GM19455 (cell line): ENCODE measurements around the gene PRAMEF10.
"Not testable (repeated sequence)": the region's sequence is repeated elsewhere in the genome, so short reads cannot be mapped to it uniquely, and the experiment has no call there.

Source experiments
- ATAC-seq: cut with Tn5 transposase; IDR thresholded peaks from one replicate; pipeline ENCODE4 v1.9.1; 2021; ENCODE audit not compliant: unreplicated experiment

Gene PRAMEF10, protein sequence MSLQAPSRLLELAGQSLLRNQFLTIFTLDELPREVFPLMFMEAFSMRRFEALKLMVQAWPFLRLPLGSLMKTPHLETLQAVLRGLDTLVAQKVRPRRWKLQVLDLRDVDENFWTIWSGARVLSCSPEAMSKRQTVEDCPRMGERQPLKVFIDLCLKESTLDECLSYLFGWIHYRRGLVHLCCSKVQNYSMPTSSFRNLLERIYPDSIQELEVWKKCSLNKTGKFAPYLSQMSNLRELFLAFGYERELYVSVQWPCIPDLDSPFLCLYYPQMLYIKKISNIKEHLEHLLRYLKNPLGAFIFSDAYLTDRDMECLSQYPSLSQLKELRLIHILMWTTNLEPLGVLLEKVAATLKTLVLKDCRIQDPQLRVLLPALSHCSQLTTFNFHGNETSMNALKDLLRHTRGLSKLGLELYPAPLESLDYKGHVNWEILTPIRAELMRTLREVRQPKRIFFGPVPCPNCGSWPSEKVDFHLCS

DNA sequence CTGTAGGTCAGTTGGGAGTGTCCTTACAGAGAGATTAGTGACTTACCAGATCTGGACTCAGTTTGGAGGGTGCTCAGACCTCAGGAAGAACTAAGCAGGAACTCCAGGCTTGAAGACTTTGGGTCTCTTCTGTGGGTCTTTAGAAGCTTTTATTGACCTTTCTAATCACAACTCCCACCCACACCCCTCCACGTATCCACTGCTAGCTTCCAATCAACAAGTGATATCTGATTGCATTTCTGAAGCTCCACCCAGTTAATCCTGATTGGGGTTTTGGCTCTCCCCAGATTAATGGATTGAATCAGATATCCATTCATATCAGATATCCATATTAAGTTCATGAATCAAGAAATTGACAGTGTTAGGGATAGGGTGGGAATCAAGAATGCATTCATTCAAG lies at the start of gene PRAMEF10:
Gene PRAMEF10 (minus strand): TSS at position 101 of the 400 bp plus-strand sequence. CDS start 2,423 bp downstream, outside the sequence.
- not testable (repeated sequence) for ATAC-seq

DNA sequence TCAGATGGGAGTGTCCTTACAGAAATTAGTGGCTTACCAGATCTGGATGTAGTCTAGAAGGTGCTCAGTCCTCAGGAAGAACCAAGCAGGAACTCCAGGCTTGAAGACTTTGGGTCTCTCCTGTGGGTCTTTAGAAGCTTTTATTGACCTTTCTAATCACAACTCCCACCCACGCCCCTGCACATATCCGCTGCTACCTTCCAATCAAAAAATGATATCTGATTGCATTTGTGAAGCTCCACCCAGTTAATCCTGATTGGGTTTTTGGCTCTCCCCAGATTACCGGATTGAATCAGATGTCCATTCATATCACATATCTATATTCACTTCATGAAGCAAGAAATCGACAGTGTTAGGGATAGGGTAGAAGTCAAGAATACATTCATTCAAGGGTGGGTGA lies 49.4 kb upstream of the PRAMEF10 start, which contains the start of gene PRAMEF6:
Gene PRAMEF6 (minus strand): TSS at position 101 of the 400 bp plus-strand sequence. CDS start 5,062 bp downstream, outside the sequence.
- not testable (repeated sequence) for ATAC-seq

DNA sequence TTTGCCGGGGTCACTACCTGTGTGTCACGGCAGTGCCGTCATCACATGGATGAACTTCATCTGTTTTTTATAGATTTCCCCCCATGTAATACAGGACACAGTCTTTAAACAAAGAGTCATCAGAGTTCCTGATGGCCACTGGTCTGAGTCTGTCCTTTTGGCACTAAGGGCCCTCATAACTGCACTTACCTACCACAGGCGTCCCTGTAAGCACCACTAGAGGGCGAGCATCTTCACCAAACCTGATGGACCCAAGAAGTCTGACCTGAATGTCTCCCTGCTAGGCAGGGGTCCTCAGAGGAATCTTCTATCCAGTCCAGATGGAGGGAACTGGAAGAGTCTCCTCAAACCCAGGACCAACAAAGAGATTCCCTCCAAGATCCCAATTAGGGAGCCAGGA lies 26.3 kb upstream of the PRAMEF10 start:
- ATAC-seq = not testable (repeated sequence)

DNA sequence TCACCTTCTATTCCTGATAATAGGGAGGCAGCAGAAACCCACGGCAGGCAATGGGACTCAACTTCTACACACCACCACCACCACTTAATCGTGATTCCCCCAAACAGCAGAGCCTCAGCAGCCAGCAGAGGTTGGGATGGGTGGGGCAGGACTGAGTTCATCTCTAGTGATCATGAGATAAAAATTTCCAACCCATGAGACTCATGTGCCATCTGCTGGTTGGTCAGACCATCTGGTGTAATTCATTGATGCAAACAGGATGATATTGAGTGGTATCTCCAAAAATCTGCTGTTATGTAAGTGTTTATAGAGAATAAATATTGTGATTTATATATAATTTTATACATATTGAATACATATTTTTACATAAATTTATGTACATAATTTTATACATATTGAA lies 23.7 kb upstream of the PRAMEF10 start:
- ATAC-seq = not testable (repeated sequence)

DNA sequence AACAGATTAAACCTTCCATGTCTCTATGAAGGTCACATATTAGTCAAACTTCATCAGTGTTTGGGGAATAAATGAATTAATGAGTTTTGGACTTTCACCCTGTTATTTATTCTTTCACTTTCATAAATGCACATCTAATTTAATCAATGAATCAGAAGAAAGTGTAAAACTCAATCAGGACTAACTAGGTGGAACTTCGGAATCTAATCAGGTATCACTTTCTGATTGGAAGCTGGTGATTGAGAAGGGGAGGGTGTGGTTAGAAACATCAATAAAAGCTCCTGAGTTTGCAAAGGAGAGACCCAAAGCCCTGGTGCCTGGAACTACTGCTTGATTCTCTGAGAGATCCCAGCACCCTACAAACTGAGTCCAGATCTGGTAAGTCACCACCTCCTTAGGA lies 18.2 kb upstream of the PRAMEF10 start, which contains the start of gene PRAMEF7:
Gene PRAMEF7 (plus strand): TSS at position 301 of the 400 bp plus-strand sequence. CDS start 1,083 bp downstream, outside the sequence.
- not testable (repeated sequence) for ATAC-seq

DNA sequence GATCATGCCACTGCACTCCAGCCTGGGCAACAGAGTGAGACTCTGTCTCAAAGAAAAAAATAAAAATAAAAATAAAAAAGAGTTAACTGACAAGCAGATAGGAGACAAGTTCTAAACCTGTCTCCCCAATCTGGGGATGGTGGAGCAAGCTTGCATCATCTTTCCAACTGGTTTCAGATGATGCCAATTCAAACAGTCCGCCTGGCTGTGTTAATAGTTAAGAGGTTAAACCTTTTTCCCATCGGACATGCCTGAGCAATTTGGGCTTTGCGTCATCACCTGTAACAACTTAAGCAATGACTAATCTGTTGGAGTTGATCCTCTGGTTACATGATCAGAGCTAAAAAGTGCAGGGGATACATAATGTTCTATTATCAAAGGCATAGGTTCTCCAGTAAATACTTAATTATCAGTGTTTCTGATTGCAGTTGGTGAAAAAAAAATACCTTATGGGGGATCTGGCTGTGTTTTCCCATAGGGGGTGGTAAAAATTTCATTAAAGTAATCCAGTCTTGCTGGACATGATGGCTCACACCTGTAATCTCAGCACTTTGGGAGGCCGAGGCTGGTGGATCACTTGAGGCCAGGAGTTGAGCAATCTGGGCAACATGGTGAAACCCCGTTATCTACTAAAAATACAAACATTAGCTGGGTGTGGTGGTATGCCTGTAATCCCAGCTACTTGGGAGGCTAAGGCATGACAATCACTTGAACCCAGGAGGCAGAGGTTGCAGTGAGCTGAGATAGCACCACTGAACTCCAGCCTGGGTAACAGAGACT lies 5.9 kb upstream of the PRAMEF10 start:
- ATAC-seq = not testable (repeated sequence)

DNA sequence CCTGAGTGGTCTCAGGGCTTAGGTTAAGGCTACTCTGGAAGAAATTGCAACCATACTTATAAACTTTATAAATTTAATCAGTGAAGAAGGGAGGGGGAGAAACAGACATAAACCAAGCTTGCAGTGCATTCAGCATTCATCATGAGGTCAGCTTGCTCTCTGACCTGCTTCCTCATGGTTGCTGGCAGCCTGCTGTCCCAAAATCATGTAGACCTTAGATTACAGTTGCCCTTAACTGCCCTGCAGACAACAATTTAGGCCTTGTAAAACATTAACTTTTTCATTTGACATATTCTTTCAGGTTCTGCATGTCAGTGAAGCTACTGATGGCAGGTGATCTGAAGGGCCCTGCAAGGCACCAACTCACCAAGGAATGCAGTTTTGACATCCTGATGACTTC lies 1.1 kb upstream of the PRAMEF10 start:
- ATAC-seq = not testable (repeated sequence)

DNA sequence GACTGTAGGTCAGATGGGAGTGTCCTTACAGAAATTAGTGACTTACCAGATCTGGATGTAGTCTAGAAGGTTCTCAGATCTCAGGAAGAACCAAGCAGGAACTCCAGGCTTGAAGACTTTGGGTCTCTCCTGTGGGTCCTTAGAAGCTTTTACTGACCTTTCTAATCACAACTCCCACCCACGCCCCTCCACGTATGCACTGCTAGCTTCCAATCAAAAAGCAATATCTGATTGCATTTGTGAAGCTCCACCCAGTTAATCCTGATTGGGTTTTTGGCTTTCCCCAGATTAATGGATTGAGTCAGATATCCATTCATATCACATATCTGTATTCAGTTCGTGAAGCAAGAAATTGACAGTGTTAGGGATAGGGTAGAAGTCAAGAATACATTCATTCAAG lies 12.0 kb downstream of the PRAMEF10 start, which contains the start of gene PRAMEF4:
Gene PRAMEF4 (minus strand): TSS at position 101 of the 400 bp plus-strand sequence. CDS start 2,807 bp downstream, outside the sequence.
- ATAC-seq = not testable (repeated sequence)

DNA sequence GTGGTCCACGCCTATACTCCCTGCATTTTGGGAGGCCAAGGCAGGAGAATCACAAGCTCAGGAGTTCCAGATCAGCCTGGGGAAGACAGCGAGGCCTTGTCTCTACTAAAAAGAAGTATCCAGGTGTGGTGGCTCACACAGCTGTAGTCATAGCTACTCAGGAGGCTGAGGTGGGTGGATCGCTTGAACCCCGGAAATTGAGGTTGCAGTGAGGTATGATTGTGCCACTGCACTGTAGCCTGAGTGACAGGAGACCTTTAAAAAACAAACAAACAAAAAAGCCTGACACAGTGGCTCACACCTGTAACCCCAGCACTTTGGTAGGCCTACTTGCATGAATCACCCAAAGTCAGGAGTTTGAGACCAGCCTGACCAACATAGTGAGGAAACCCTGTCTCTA lies 19.6 kb downstream of the PRAMEF10 start:
- ATAC-seq = not testable (repeated sequence)

DNA sequence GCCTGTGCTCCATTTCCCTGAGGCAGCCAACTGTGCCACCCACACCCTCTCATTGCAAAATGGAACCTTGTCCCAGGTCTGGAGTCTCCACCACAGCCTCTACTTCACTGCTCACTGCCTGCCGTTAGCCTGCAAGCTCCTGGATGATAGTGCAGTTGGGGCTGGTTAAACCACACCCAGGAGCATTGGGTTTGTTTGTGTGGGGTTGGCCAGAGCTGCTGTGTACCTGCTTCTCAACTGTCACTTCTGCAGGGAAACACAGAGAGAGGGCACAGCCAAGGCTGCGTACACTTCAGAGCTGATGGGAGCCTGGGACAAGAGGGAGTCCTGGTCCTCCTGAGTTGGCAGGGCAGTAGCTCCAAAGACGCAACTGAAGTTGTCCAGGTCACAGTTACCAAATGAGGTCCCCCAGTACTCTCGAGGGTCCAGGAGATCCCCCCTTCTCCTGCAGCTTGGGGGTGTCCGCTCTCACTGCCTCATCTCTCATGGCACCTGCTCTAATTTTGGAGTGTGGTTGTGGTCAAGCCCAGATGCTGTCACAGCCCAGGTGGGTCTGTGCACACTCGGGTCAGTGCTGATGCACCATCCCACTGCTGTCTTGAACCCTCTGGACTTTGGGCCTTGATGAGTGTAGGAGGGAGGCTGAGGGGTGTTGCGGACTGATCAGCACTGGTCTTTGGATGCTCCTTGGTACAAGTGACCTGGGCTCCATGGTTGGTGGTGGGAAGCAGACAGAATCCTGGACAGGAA lies 34.8 kb downstream of the PRAMEF10 start:
- not testable (repeated sequence) for ATAC-seq

DNA sequence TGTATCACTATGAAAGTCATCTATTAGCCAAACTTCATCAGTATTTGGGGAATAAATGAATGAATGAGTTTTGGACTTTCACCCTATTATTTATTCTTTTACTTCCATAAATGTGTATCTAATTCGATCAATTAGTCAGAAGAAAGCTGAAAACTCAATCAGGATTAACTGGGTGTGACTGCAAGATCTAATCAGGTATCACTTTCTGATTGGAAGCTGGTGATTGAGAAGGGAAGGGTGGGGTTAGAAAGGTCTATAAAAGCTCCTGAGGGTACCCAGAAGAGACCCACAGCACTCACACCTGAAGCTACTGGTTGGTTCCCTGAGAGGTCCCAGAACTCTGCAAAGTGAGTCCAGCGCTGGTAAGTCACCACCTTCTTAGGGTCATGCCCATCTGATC lies 41.3 kb downstream of the PRAMEF10 start, which contains the start of gene PRAMEF2:
Gene PRAMEF2 (plus strand): TSS at position 301 of the 400 bp plus-strand sequence. CDS start 1,924 bp downstream, outside the sequence.
- not testable (repeated sequence) for ATAC-seq

DNA sequence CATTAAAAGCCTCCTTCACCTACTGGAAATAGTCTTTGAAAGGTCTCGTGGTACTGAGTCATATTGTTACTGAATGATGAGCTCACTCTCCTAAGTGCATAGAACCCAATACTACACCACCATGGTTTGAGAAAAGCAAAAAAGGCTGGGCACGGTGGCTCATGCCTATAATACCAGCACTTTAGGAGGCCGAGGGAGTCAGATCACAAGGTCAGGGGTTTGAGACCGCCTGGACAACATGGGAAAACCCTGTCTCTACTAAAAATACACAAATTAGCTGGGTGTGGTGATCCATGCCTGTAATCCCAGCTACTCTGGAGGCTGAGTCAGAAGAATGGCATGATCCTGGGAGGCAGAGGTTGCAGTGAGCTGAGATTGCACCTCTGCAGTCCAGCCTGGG lies 46.3 kb downstream of the PRAMEF10 start:
- no peak for ATAC-seq

DNA sequence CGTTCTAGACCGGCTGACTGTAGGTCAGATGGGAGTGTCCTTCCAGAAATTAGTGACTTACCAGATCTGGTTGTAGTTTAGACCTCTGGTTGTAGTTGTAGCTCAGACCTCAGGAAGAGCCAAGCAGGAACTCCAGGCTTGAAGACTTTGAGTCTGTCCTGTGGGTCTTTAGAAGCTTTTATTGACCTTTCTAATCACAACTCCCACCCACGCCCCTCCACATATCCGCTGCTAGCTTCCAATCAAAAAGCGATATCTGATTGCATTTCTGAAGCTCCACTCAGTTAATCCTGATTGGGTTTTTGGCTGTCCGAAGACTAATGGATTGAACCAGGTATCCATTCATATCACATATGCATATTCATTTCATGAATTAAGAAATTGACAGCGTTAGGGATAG lies 49.5 kb downstream of the PRAMEF10 start, which contains the start of gene HNRNPCL1:
Gene HNRNPCL1 (minus strand): TSS at position 101 of the 400 bp plus-strand sequence. CDS start 431 bp downstream, outside the sequence.
- ATAC-seq = not testable (repeated sequence)
